Glomerular visceral epithelial cell (primary cell): Measurements from ENCODE around the gene HPD.
"Not testable (repeated sequence)": the region's sequence is repeated elsewhere in the genome, so short reads cannot be mapped to it uniquely, and the experiment has no call there.

ENCODE experiments used
- DNase-seq: peaks from one replicate; pipeline ENCODE4 v3.0.0-alpha.2; 2016; ENCODE audit errors: extremely low spot score

HPD gene

DNA sequence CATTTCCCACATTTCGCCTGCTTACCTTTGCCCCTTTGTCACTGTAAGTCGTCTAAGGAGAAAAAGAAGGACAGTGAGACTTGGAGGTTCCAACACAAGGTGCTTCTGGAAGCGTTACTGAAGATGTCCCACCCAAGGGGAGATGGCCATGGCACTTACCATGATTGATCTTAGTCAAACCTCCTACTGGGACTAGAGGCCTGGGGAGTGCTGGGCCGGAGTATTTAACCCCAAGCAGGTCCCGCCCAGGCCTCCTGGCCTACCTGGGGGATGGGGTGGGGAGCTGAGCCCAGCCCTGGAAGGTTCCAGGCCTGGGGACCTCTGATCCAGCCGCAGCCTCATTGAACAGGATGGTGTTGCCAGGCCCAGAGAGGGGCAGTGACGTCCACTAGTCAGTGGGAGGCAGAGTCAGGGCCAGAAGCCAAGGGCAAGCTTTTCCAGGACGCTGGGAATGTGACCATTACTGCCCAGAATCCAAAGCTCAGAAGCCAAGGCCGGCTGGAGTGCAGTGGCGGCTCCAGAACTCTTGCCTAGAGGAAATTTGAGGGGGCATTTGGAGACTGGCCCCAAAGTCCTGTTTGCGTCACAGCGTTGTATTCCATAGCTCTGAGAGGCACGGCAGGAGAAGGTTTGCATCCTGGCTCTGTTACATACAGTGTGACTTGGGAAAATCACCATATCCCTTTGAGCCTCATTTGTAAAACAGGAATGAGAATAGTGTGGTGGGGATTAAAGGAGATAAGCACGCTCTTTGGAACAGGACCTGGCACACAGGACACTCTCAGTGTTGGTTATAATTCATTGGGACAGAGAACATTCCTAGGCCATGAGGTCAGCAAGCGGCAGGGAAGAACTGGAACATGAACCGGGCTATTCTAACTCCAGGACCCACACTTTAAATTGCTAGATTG is at the start of gene HPD:
Gene HPD (minus strand): TSS at position 198 of the 911 bp plus-strand sequence. CDS start 36 bp downstream, at position 162.
- peak; percentile 67 for DNase-seq

- no peak for DNase-seq
Measured at GRCh38 chr12:121905746-121906145, 47.1 kb upstream of the HPD start.

DNA sequence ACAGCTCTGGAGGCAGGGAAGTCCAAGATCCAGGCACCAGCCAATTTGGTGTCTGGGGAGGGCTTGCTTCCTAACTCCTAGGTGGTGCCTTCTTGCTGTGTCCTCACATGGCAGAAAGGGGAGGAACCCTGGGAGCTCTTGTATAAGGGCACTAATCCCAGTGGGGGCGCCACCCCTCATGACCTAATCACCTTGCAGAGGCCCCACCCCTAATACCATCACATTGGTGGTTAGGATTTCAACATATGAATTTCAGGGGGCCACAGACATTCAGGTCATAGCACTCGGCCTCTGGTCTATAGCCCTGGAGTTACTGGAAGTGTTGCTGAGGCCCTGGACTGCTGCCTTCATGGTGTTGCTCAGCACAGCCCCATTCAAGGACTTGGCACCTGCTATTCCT is 44.5 kb upstream of the HPD start:
- DNase-seq: no peak

DNA sequence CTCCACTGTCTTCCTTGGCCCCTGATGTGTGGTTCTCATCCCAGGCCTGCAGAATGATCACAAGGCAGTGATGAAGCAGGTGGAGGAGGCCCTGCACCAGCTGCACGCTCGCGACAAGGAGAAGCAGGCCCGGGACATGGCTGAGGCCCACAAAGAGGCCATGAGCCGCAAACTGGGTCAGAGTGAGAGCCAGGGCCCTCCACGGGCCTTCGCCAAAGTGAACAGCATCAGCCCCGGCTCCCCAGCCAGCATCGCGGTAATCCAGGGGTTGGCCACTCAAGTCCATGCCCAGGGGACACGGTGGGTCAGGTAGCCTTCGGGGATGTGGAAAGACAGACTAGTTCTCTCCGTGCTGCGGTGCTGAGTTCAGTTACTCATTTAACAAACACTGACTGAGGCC is 40.9 kb upstream of the HPD start:
- no peak for DNase-seq

DNA sequence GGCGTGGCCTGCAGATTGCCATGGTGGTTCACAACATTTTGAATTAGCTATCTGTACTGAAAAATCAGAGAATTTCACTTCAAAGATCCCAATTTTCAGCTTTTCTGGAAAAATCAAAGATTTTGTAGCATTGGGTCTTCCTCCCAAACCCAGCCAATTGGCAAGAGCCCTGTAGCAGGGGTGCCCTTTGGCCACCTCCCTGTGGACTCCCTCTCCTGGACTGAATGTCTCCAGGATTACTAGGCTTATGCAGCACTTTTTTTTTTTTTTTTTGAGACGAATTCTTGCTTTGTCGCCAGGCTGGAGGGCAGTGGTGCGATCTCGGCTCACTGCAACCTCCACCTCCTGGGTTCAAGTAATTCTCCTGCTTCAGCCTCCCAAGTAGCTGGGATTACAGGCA is 39.6 kb upstream of the HPD start:
- DNase-seq: no peak

DNA sequence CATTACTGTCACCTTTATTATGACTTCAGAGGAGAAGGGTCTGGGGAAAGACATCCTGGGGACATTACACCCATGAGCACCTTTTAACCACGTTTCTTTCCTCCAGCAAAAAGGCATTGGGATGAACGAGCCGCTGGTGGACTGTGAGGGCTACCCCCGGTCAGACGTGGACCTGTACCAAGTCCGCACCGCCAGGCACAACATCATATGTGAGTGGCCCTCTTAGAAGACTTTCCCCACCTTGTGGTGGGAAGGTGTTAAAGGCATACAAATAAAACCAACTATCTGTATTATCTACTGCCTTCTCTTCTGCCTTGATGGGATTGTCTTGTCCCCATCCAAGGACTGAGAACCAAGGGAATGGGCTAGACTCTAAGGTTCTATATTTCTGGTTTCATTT is 36.0 kb upstream of the HPD start:
- DNase-seq: peak; percentile 37

DNA sequence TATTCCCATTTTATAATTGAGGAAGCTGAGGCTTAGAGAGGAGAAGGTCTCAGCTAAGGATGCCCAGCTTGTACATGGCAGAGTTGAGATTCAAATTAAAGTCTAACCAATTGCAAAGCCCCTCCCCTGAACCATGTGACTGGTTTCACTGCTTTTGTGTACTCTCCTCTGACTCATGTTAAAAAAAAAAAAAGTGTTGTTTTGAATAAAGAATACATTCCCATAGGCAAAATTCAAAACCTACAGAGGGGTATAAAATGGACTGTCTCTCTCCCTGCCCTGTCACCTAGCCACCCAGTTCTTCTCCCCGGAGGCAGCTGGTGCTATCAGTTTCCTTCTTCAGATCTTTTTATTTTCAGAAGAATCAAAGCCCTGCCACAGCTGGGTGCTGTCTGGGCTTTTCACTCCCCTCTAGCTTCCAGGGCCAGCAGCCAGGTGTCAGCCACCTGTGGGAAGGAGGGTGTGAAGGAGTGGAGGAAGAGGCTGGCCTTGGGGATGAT is 35.4 kb upstream of the HPD start:
- DNase-seq: peak; percentile 28

- no peak for DNase-seq
Measured at GRCh38 chr12:121892673-121893561, 34.3 kb upstream of the HPD start.

GRCh38 chr12:121889661-121890060 is 31.0 kb upstream of the HPD start:
- not testable (repeated sequence) for DNase-seq

DNA sequence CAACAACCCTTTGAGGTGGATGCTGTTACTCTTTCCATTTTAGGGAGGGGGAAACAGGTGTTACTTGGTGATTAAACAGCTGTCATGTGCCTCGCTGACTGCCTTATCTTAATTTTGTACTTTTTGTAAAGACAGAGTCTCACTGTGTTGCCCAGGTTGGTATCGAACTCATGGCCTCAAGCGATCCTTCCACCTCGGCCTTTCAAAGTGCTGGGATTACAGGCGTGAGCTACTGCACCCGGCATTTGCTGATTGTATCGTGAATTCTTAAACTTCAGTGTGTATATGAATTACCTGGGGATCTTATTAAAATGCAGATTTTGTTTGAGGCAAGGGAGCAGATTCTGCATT is 30.6 kb upstream of the HPD start:
- DNase-seq: no peak

DNA sequence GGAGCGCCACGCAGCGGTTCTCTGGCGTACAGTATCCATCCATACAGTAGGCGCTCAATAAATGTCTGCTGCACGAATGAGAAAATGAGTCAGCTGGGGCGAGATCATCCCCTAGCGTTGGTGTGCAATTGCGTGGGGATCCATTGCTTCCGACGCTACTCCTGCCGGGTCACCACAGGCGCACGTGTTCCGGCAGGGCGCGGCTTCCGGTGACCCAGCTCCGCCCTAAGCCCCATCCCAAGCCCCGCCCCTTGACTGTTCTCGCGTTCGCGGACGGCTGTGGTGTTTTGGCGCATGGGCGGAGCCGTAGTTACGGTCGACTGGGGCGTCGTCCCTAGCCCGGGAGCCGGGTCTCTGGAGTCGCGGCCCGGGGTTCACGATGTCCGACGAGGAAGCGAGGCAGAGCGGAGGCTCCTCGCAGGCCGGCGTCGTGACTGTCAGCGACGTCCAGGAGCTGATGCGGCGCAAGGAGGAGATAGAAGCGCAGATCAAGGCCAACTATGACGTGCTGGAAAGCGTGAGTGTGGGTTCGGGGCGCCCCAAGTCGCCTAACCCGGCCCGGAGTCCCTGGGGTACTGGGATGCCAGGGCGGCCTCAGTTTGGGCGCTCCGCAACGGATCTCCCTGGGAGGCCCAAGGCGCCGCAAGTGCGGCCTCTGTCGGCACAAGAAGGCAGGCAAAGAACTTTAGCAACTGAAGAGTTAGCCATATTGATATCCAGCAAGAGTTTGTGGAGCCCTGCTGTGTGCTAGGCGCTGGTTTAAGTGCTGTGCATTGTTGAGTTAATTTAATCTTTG is 30.0 kb upstream of the HPD start, which contains the start of gene PSMD9:
Gene PSMD9 (plus strand): TSS at position 313 of the 796 bp plus-strand sequence. CDS start 67 bp downstream, at position 380.
- peak; percentile 96 for DNase-seq

GRCh38 chr12:121888083-121888477 is 29.4 kb upstream of the HPD start:
- no peak for DNase-seq

DNA sequence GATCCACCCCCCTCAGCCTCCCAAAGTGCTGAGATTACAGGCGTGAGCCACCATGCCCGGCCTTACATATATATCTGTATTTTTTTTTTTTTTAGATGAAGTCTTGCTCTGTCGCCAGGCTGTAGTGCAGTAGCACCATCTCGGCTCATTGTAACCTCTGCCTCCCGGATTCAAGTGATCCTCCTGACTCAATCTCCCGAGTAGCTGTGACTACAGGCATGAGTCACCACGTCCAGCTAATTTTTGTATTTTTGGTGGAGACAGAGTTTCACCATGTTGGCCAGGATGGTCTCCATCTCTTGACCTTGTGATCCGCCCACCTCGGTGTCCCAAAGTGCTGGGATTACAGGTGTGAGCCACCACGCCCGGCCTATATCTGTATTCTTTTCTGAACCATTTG is 26.5 kb upstream of the HPD start:
- DNase-seq: not testable (repeated sequence)

- no peak for DNase-seq
Measured at GRCh38 chr12:121883315-121883660, 24.6 kb upstream of the HPD start.

GRCh38 chr12:121876080-121876447 is 17.4 kb upstream of the HPD start:
- not testable (repeated sequence) for DNase-seq

- no peak for DNase-seq
Measured at GRCh38 chr12:121875582-121875981, 16.9 kb upstream of the HPD start.

DNA sequence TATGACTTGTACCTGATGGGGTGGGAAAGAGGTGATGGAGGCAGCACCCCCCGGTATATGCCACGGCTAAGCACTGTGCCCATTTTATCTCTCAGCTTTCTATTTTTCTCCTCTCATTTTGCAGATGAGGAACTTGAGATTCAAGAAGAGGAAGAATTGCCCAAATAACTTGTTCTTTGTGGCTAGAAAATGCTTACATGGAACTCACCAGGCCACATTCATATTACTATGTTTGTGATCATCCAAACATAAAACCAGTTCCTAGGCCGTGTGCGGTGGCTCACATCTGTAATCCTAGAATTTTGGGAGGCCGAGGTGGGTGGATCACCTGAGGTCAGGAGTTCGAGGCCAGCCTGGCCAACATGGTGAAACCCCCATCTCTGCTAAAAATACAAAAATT is 15.4 kb upstream of the HPD start:
- no peak for DNase-seq

- no peak for DNase-seq
Measured at GRCh38 chr12:121873216-121873569, 14.5 kb upstream of the HPD start.

DNA sequence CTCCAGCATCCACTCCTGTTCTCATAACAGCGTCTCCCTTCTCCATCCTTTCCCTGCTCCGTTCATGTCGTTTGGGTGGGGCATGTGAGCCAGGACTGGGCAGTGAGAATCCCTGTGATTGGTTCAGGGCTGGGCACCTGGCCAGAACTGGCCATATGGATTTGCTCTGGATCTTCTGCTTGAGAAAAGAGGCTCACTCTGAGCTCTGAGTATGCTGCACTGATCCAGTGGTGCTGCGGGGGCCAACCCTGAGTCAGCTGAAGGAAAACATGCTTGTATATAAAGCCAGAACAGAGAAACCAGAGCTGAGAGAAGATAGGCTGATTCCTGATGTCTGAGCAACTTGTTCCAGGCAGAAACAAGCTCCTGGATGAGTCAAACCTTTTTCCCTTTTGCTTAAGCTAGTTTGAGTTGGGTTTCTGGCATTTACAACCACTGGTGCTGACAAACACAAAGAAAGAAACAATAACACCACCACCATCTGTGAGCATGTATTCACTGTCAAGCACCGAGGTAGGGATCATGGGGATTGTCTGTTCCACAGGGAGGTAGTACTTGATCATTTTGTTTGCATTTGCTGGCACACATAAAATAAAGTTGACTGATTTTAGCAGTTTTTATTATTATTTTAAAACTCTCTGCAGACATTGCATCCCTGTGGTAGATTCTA is 14.0 kb upstream of the HPD start:
- peak; percentile 28 for DNase-seq

DNA sequence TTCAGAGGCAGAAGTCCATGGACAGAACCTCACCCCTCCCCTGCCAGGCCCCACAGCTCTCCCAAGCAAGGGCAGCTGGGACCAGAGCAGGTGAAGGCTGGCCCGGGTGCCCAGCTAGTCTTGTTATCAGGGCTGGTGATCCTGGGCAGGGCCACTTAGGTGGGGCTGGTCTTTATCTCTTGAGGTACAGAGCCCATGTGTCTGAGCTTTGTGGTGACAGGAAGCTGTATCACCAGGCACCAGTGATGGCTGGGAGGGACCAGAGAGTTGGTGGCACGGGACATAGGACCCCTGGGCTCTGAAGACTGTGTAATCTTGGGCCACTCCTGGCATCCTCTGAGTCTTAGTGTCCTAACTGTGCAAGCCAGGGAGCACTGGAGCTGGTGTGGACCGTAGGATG is 12.8 kb upstream of the HPD start:
- no peak for DNase-seq

- not testable (repeated sequence) for DNase-seq
Measured at GRCh38 chr12:121869229-121869628, 10.6 kb upstream of the HPD start.
